NOMO-1 (cell line): Measurements from ENCODE around the gene OSCP1.

Experiments
- DNase-seq, 2 experiments: peaks; one replicate each; lab custom pipeline; 2025; ENCODE audit not compliant: unreplicated experiment in 2 of 2; lab: John Stamatoyannopoulos, UW

The OSCP1 gene

GRCh38 chr1:36450919-36451305 lies 661 bp upstream of the OSCP1 start:
- DNase-seq = no peak

- DNase-seq = peak in 1 of 2 experiments; percentile 8
Measured at GRCh38 chr1:36448530-36449056, 1.7 kb downstream of the OSCP1 start.

- no peak for DNase-seq
Measured at GRCh38 chr1:36447450-36447849, 2.8 kb downstream of the OSCP1 start.

- peak; percentile 36 to 60 for DNase-seq
Measured at GRCh38 chr1:36446746-36447145, 3.5 kb downstream of the OSCP1 start.

- DNase-seq = peak; percentile 64 to 71
Measured at GRCh38 chr1:36446271-36446670, 4.0 kb downstream of the OSCP1 start.

- no peak for DNase-seq
Measured at GRCh38 chr1:36443297-36443696, 7.0 kb downstream of the OSCP1 start.

- peak in 1 of 2 experiments; percentile 14 for DNase-seq
Measured at GRCh38 chr1:36442337-36442736, 7.9 kb downstream of the OSCP1 start.

GRCh38 chr1:36440646-36441045 lies 9.6 kb downstream of the OSCP1 start:
- no peak for DNase-seq

- DNase-seq = no peak
Measured at GRCh38 chr1:36440044-36440443, 10.2 kb downstream of the OSCP1 start.

GRCh38 chr1:36438715-36439114 lies 11.5 kb downstream of the OSCP1 start:
- no peak for DNase-seq

- no peak for DNase-seq
Measured at GRCh38 chr1:36436821-36437220, 13.4 kb downstream of the OSCP1 start.

- DNase-seq = no peak
Measured at GRCh38 chr1:36433102-36433501, 17.1 kb downstream of the OSCP1 start.

- DNase-seq = no peak
Measured at GRCh38 chr1:36432616-36433015, 17.6 kb downstream of the OSCP1 start.

- no peak for DNase-seq
Measured at GRCh38 chr1:36425791-36426190, 24.5 kb downstream of the OSCP1 start.

- no peak for DNase-seq
Measured at GRCh38 chr1:36421649-36422048, 28.6 kb downstream of the OSCP1 start.

GRCh38 chr1:36420836-36421317 lies 29.4 kb downstream of the OSCP1 start:
- peak; percentile 43 to 81 for DNase-seq

- DNase-seq = no peak
Measured at GRCh38 chr1:36420409-36420808, 29.8 kb downstream of the OSCP1 start.

- DNase-seq = no peak
Measured at GRCh38 chr1:36419569-36419968, 30.7 kb downstream of the OSCP1 start.

- DNase-seq = no peak
Measured at GRCh38 chr1:36419140-36419539, 31.1 kb downstream of the OSCP1 start.

- DNase-seq = no peak
Measured at GRCh38 chr1:36417931-36418330, 32.3 kb downstream of the OSCP1 start.

GRCh38 chr1:36415661-36416326 lies 34.5 kb downstream of the OSCP1 start:
- no peak for DNase-seq

- no peak for DNase-seq
Measured at GRCh38 chr1:36414384-36414783, 35.9 kb downstream of the OSCP1 start.
